Endometrial microvascular endothelial cells (primary cell): Measurements from ENCODE around the gene SHISA5. TPM values are rescaled to one million over a fixed set of nuclear protein-coding genes. Genes with fewer than 3 reads are reported as not detected.
"Not testable (repeated sequence)": the region's sequence is repeated elsewhere in the genome, so short reads cannot be mapped to it uniquely, and the experiment has no call there.

Experiments used
- in situ Hi-C: cut with HindIII; loops from 2 replicates; pipeline ENCODE4 v1.10.0; 2017; ENCODE audit warnings: low sequenced_read_pairs, low pct_unique_long_range_greater_than_20kb; ENCODE audit errors: inconsistent ontology term
- total RNA-seq: library from RNA; depleted of rRNA; stranded (reverse); fragments of >200 nt; gene quantifications from one replicate; pipeline ENCODE4 v1.2.3, GENCODE V29; 2015; ENCODE audit errors: inconsistent ontology term

Gene SHISA5
- total RNA-seq, 1 donor from 2014 or later, result 359 TPM

DNA sequence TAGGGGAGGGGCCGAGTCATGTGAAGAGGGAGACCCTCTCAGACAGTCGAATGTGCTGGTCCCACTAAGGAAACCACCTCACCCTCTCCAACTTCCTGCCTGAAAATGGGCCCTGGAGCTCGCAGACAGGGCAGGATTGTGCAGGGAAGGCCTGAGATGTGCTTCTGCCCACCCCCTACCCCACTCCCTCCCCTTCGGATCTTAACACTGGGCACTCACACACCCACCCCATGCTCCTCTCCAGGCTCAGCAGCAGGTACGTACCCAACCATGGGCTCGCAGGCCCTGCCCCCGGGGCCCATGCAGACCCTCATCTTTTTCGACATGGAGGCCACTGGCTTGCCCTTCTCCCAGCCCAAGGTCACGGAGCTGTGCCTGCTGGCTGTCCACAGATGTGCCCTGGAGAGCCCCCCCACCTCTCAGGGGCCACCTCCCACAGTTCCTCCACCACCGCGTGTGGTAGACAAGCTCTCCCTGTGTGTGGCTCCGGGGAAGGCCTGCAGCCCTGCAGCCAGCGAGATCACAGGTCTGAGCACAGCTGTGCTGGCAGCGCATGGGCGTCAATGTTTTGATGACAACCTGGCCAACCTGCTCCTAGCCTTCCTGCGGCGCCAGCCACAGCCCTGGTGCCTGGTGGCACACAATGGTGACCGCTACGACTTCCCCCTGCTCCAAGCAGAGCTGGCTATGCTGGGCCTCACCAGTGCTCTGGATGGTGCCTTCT lies 37.4 kb downstream of the SHISA5 start:
- in situ Hi-C loops, result no loop called here

DNA sequence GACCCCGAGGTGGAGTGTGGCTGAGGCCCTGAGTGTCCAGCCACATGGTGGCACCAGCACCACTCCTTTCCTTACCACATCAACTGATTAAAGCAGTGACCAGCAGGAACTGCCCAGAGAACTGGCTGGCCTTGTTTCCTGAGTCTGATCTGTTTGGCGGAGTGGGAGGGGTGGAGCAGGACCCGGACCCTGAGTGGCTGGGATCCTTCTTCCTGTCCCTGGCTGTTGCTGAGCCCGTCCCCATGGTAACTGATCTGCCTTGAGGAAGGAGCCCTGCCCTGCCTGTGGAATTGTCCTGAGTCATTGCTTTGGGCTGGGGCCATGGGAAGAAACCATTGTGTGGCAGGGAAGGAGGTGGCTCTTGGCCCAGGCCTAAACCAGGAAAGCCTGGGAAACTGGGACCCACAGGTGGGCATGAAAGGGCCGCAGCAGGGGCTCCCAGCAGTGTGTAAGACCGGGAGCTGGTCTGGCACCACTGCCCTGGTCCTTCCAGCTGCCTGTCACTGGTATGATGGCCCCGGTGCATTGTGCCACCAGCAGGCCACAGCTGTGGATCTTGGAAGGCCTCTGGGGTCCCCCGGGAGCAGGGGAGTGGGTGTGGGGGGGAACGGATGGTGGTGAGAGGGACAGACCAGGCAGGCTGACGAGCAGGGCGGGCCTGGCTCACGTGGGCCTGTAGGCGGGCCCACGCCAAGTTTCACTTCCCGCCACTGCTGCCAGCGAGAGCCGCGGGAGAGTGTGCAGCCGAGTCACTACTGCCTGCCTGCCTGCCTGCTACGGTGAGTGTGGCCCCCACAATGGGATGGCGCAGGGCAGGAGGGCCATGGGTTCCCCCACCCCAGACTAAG lies 38.2 kb downstream of the SHISA5 start:
- in situ Hi-C loops, result no loop called here

DNA sequence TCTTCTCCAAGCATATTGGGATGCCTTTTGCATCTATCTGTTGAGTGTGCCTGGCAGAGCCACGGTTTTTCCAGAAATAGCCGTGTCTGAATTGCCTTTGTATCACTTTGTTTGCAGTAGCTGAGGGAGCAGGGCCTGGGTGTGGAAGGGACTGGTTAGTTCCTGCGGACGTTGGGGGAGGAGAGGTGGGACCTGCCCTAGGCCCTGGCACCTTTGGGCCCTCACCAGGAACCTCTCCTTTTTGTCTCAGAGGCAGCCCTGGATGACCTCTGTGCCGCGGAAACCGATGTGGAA lies 38.8 kb downstream of the SHISA5 start:
- in situ Hi-C loops, result no loop called here

DNA sequence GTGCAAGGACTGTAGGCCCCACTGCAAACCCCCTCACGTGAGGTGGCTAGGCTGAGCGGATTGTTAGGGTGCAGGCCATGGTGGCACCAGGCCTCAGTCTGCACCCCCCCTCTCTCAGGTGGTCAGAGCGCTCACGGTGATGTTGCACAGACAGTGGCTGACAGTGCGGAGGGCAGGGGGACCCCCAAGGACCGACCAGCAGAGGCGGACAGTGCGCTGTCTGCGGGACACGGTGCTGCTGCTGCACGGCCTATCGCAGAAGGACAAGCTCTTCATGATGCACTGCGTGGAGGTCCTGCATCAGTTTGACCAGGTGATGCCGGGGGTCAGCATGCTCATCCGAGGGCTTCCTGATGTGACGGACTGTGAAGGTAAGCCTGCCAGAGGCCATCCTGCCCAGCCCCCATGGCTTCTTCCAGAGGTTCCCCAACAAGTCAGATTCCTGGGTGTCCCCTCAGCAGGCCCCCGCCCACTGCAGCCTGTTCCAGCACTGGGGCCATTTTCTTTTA lies 39.2 kb downstream of the SHISA5 start:
- in situ Hi-C loops, result no loop called here

DNA sequence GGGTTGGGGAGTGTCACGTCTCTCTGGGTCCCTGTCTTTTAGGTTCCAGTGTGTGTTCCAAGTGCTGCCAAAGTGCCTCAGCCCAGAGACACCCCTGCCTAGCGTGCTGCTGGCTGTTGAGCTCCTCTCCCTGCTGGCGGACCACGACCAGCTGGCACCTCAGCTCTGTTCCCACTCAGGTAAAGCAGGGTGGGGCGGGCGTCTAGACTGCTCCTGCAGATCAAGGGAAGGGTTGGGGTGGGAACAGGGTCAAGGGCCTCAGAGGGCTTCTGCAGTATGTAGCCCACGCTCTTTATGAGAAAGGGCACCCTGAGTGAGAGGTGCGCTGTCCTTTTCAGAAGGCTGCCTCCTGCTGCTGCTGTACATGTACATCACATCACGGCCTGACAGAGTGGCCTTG lies 40.3 kb downstream of the SHISA5 start:
- in situ Hi-C loops, result no loop called here

DNA sequence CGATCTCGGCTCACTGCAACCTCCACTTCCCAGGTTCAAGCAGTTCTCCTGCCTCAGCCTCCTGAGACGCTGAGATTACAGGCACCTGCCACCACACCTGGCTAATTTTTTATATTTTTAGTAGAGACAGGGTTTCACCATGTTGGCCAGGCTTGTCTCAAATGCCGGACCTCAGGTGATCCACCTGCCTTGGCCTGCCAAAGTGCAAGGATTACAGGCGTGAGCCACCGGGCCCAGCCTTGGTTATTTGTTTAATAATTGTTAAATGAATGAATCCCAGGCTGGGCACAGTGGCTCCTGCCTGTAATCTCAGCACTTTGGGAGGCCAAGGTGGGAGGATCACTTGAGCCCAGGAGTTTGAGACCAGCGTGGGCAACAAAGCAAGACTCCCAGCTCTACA lies 42.2 kb downstream of the SHISA5 start:
- in situ Hi-C loops, result not testable (repeated sequence)

DNA sequence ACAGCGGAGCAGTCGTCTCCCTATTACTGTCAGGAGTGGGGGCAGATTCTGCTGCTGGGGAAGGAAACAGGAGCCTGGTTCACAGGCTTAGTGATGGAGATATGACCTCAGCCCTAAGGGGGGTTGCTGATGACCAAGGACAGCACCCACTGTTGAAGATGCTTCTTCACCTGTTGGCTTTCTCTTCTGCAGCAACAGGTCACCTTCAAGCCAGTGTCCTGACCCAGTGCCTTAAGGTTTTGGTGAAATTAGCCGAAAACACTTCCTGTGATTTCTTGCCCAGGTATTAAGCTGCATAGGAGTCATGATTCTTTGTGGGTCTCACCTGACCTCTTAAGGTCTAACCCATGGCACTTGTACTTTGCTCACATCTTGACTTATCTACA lies 43.5 kb downstream of the SHISA5 start:
- in situ Hi-C loops, result no loop called here

DNA sequence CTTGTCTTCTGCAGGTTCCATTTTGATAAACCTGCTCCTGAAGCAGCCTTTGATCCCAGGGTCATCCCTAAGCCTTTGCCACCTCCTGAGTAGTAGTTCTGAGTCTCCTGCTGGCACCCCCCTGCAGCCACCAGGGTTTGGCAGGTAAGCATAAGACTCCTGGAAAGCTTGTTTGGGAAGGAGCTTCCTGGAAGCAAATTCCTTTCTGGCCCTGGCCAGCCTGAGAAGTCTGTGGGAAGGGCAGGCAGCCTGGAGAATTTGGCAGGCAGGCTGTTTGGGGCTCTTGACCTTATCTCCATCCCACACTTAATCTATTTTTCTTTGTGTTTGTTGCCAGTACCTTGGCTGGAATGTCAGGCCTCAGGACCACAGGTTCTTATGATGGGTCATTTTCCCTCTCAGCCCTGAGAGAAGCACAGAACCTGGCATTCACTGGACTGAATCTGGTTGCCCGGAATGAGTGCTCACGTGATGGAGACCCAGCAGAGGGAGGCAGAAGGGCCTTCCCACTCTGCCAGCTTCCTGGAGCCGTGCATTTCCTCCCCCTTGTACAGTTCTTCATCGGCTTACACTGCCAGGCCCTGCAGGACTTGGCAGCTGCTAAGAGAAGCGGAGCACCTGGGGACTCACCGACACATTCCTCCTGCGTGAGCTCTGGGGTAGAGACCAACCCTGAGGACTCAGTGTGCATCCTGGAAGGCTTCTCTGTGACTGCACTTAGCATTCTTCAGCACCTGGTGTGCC lies 44.0 kb downstream of the SHISA5 start:
- in situ Hi-C loops, result no loop called here

DNA sequence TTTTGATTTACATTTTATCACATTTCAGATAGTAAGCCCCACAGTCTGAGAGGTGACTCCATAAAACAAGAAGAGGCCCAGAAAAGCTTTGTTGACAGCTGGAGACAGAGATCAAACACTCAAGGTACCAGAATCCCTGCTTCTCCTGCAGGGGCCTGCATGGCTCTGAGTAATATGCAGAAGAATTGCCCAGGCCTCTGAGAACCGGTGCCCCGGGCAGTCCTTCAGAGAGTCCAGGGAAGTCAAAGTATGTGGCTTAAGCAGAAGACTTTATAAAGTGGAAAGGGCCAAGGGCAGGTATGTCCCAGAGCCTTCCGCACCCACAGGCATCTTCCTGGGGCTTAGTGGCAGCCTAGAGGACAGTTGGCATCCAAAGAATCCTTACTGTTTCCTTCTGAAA lies 44.6 kb downstream of the SHISA5 start:
- in situ Hi-C loops, result no loop called here

DNA sequence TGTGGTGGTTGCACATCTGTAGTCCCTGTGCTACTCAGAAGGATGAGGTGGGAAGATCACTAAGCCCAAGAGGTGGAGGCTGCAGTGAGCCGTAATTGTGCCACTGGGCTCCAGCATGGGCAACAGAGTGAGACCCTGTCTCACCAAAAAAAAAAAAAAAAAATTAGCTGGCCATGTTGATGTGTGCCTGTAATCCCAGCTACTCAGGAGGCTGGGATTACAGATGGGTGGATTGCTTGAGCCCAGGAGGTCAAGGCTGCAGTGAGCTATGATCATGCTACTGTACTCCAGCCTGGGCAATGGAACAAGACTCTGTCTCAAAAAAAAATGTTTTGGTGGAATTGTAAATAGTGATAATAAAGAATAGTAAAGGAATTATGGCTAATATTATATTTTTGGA lies 47.5 kb downstream of the SHISA5 start:
- in situ Hi-C loops, result no loop called here

DNA sequence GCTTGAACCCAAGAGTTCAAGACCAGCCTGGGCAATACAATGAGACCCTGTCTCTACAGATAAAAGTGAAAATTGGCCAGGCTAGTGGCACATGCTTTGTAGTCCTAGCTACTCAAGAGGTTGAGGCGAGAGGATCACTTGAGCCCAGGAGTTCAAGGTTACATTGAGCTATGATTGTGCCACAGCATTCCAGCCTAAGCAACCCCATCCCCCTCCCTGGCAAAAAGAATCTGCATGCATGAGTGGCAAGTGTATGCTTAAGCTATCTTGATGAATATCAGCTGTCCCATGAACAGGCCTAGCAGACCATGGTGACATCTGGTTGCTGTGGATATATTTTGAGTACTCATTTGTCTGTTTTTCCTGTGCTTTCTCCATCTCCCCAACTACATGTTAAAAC lies 52.7 kb downstream of the SHISA5 start:
- in situ Hi-C loops, result no loop called here

DNA sequence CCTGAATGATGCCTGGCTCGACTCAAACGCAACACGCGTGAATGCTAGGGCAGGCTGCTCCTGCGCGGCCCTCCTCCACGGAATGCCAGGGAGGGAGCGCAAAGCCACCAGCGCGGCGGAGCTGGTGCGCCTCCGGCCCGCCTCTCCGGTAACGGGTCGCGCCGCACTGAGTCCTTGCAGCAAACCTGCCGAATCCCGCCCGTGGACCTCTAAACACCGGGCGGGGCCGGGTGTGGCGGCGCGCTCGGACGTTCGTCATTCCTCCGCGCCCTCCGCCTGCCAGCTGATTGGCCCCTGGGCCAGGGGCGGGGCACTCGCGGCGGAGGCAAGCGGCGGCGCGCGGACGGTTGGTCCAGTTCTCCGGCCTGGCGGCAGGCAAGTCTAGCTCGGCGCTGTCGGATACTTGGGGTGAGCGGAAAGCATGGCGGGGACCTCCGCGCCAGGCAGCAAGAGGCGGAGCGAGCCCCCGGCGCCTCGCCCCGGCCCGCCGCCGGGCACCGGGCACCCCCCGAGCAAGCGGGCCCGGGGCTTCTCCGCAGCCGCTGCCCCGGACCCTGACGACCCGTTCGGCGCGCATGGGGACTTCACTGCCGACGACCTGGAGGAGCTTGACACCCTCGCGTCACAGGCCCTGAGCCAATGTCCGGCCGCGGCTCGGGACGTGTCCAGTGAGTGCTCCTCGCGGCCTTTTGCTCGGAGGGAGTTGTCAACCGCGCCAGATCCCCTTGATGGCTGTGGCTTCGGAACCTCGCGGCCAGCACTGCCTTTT lies 57.4 kb downstream of the SHISA5 start, which contains the start of gene ATRIP:
Gene ATRIP, plus strand, starts transcription at position 313 of the 769 bp plus-strand sequence. Its CDS starts 109 bp downstream, at position 422.
- in situ Hi-C loops, result no loop called here

DNA sequence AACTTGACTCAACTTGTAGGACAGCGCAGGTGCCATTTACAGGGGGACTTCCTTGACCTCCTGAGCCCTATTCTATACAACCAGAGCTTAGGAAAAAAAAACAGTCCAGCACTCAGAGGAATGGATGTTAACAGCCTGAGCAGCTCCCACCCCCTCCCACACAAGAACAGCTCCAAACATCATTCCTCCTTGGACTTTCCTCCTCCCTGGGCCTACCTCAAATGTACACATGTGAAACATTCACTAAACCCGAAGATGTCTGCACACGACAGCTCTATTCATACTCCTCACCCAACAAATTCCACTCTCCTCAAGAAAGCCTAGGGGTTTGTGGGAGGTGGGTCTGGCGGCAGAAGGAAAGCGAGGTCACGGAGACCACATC lies 57.9 kb downstream of the SHISA5 start:
- in situ Hi-C loops, result no loop called here

DNA sequence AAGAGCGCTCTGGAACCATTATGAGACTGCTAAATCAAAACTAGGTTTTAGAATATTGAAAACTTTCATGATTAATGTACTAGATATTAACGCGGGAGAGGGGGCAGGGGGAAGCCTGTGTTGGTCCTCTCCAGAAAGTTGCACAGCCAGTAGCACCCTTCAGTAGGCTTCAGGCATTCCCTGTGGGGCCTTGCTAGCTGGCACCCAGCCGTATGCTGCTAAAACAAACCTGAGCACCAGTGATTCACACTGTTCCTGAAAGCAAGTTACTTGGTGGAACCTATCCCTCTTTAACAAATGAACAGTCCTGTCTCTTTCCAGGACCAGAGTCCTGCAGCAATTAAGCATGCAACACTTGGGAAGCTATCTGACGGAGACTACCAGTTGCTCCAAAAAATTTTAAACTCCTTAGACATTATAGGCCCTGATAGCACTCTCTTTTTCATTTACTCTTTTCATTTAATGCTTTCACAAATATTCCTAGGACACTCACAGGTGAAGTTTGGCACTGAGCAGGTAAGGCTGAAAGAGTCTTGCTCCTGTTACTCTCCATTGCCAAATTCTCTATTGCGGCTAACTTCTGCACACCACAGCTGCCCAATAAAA lies 58.6 kb downstream of the SHISA5 start:
- in situ Hi-C loops, result no loop called here

DNA sequence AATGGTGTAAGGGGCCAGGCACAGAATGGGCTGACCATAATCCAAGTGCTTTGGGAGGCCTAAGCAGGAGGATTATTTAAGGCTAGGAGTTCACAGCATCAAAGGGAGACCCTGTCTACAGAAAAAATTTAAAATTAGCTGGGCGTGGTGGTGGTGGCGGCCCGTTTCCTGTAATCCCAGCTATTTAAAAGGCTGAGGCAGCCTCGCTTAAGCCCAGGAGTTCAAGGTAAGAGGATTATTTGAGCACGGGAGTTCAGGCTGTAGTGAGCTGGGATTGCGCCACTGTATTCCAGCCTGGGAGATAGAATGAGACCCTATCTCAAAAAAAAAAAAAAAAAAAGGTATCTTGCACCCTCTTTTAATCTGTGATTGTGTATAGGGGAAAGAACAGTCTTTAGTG lies 62.0 kb downstream of the SHISA5 start:
- in situ Hi-C loops, result no loop called here

DNA sequence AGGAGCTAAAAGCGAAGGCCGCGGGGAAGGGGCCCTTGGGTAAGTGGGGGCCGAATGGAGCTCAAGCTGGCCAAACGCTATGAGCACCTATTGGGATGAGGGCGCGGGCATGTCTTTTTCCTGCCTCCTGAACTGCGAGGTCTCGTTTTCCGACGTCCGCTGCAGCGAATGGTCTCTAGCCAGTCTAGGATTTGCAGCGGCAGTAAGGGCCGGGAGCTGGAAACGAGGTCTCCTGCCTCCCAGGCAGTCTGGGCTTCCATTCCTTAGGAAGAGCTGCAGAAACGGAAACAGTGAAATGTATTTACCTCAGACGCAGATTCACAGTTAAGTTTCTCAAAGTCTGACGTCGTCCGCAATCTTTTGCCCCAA lies 63.4 kb downstream of the SHISA5 start:
- in situ Hi-C loops, result no loop called here

DNA sequence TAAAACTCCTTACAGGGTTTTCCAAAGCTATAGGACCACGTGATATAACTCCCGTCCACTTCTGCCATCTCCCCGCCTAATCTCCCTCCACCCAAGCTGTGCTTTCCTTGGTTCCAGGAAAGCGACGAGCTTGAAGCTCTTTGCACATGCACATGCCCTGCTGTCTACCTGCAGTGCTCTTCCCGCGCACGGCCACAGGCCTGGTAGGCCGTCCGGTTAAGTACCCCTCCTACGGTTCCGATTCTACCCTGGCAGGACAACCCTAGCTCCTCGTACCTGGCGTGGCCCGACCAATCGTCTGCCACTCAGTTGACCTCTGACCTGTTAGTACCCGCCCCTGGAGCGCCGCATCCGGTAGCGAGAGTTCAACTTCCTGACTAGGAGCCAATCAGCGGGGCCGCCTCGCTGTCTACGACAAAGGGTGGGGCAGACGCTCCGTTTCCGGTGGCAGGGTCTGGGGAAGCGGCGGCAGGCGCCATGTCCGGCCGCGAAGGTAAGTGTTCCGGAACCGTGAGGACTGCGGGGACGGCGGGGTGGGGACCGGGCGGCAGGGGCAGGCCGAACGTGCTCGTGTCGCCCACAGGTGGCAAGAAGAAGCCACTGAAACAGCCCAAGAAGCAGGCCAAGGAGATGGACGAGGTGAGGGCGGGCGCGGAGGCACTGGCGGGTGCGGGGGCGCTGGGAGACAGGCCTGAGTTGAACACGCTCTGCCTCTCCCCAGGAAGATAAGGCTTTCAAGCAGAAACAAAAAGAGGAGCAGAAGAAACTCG lies 64.0 kb downstream of the SHISA5 start, which contains the start of the genes CCDC51 and TMA7:
Gene CCDC51, minus strand, starts transcription at position 300 of the 770 bp plus-strand sequence. CDS start 4,991 bp downstream, outside the sequence.
Gene TMA7, plus strand, starts transcription at position 438 of the 770 bp plus-strand sequence. Its CDS starts 40 bp downstream, at position 478.
- in situ Hi-C loops, result no loop called here

DNA sequence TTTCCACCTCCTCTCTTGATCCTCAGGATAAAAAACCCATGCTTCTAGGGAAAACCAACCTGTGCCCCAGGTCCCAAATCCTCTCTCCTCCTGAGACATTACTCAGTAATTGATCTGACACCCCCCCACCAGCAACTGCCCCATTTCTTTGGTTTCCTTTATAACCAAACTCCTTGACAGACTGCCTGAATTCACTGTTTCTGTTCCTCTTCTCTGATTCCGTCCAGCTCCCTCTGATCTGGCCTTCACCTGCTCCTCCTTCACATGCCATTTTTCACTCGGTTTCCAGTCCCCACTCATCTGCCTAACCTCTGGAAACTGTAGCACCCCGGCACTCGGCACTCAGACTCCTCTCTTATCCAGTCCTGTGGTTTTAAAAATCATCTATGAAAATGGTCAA lies 66.2 kb downstream of the SHISA5 start:
- in situ Hi-C loops, result no loop called here
